GM19240 (cell line): ENCODE results near the gene TBC1D16.
"Not testable (repeated sequence)": the region's sequence is repeated elsewhere in the genome, so short reads cannot be mapped to it uniquely, and the experiment has no call there.

Source experiments
- DNase-seq: peaks from one replicate; pipeline ENCODE4 v3.0.0; 2011; ENCODE audit warnings: low spot score; ENCODE audit not compliant: insufficient read length

TBC1D16 gene

GRCh38 chr17:79915850-79916430 is 119.7 kb downstream of the TBC1D16 start:
- DNase-seq: no peak

- DNase-seq: no peak
Observed at GRCh38 chr17:79914813-79915740, 120.6 kb downstream of the TBC1D16 start.

- no peak for DNase-seq
Observed at GRCh38 chr17:79913896-79914812, 121.5 kb downstream of the TBC1D16 start.

GRCh38 chr17:79913451-79913850 is 122.2 kb downstream of the TBC1D16 start:
- no peak for DNase-seq

DNA sequence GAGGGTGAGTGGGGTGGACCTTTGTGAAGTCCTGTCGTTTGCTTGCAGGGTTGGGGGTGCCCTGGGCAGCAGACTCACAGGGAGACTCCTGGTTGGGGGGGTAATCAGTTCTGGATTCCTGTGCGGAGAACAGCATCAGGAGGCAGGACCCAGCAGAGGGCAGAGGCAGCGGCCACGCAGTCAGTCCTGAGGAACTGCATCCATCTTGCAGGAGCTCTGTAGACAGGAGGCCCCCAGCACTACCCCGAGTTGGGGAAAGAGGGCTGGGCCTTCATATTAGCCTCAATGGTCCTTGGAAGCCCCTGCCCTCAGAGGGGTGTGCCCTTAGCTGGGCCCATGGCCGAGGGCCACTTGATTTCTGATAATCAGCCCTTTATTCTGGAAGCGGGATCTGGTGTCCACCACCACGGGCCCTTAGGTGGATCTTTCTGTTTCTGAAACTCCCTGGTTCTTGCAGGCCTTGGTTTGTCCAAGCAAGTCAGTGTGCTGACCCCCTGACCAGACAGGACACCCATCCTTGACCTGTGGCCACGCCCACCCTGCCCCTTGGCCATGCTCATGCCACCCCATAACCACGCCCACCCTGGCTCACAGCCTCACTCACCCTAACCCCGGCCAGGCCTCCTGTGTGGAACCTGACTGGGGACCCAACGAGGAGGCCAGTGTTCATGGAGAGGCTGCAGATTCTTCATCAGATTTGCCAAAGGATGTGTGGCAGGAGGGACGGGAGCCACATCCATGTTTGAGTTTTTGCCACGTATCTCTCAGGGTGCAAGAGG is 122.9 kb downstream of the TBC1D16 start:
- DNase-seq: no peak

GRCh38 chr17:79911430-79912399 is 124.0 kb downstream of the TBC1D16 start:
- DNase-seq: no peak

DNA sequence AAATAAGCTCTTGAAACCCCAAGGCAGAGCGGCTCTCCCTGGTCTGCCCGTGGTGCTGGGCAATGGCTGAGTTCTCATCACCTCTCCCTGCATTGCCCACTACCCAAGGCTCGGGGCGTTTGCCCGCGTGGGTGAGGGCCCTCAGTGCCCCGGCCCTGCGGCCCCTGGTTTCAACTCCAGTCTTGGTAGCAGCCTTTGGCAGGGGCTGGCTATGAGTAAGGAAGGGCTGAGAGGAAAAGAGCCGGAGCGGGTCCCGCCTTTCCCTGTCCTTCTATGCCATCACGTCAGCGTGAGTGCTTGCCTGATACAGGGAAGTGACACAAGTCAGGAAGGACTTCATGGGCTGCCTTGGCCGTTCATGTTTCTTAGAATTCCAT is 124.7 kb downstream of the TBC1D16 start:
- DNase-seq: no peak

GRCh38 chr17:79909121-79909520 is 126.6 kb downstream of the TBC1D16 start:
- DNase-seq: no peak

- DNase-seq: no peak
Observed at GRCh38 chr17:79907850-79908249, 127.8 kb downstream of the TBC1D16 start.

DNA sequence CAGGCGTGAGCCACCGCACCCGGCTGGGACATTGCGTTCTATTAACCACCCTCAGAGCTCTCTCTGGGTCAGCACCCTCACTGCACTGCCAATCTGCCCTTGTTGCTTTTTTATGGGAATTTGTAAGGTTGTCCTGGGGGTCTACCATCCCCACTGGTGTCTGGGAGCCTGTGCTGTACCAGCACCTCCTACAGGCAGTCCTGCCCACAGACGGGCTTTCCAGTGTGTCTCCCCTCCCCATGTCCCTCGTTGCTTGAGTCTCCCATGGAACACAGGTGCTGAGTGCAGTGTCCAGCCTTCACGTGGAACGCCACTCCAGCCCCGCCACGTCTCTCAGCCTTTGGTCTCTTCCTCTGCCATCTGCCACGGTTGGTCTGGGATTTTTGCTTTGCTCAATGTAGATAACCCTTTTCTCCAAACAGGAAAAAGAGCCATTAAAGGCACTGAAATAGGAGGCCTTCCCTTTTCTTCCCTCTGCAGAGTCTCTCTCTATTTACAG is 128.4 kb downstream of the TBC1D16 start:
- no peak for DNase-seq

GRCh38 chr17:79905832-79906231 is 129.8 kb downstream of the TBC1D16 start:
- no peak for DNase-seq

GRCh38 chr17:79904865-79905264 is 130.8 kb downstream of the TBC1D16 start:
- no peak for DNase-seq

GRCh38 chr17:79902146-79902791 is 133.4 kb downstream of the TBC1D16 start:
- no peak for DNase-seq

GRCh38 chr17:79901131-79901530 is 134.5 kb downstream of the TBC1D16 start:
- DNase-seq: no peak

DNA sequence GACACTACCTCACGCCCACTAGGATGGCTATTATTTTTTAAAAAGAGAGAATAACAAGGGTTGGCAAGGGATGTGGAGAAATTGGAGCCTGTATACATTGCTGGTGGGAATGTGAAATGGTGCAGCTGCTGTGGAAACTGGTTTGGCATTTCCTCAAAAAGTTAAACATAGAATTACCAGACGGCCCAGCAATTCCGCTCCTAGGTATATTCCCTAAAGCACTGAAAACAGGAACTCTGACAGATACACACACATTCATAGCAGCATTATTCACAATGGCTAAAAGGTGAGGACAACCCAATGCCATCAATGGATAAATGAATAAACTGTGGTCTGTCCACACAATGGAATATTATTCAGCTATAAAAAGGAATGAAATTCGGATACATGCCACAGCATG is 136.1 kb downstream of the TBC1D16 start:
- DNase-seq: no peak

- DNase-seq: no peak
Observed at GRCh38 chr17:79897243-79898063, 138.2 kb downstream of the TBC1D16 start.

DNA sequence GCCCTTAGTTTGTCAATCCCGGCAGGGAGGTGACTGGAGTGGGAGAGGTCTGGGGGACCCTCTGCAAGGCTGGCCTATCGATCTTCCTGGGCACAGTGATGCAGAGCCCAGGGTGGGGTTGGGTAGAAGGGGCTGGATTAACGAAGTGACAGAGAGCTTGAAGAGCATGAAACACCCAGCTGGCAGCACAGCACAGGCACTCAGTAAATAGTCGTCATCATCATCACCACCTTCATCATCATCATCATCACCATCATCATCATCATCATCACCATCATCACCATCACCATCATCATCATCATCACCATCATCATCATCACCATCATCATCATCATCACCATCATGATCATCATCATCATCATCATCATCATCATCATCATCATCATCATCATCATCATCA is 142.2 kb downstream of the TBC1D16 start:
- not testable (repeated sequence) for DNase-seq
